A549 (cell line): ENCODE data around the gene CRISPLD2. TPM values are rescaled to one million over a fixed set of nuclear protein-coding genes. Genes with fewer than 3 reads are reported as not detected.
A peak's percentile ranks its signal among the peaks of the same experiment; 100 is the strongest.

Experiments used
- ATAC-seq, 2 experiments: fragments of 200-7000 bp in 1 of 2; fragments of >200 bp in 1 of 2; cut with Nextera tagmentation in 1 of 2; cut with Tn5 transposase in 1 of 2; 3 replicates each; pipeline versions ENCODE4 v1.8.0 to v1.9.1; 2018 to 2020; ENCODE audit warnings: mild to moderate bottlenecking in 1 of 2, moderate library complexity in 1 of 2
- CTCF ChIA-PET: fragments of 300-600 bp; sonication (Branson Sonifier 250); formaldehyde crosslinking; extraction: SDS; loops from one replicate; lab custom pipeline; 2021; ENCODE audit warnings: antibody characterized with exemption, inconsistent platforms; lab: Yijun Ruan, JAX
- POLR2A ChIA-PET: fragments of 350-600 bp; formaldehyde crosslinking; extraction: SDS; loops from one replicate; lab custom pipeline; 2021; ENCODE audit warnings: antibody characterized with exemption, inconsistent platforms; lab: Yijun Ruan, JAX
- DNase-seq, 2 experiments: peaks; one replicate each; pipeline versions ENCODE4 v3.0.0 to v3.0.0-alpha.2; 2011 to 2016; ENCODE audit warnings: low read depth in 1 of 2, low spot score in 1 of 2
- FAIRE-seq: peaks from 2 replicates; lab custom pipeline; 2011; peaks lifted over from hg19 to GRCh38; lab: Jason Lieb, UNC
- H3K27ac ChIP-seq, 2 experiments: fragments of >200 bp; sonication (Bioruptor Twin); formaldehyde crosslinking; 3 replicates each; pipeline ENCODE4 v1.5.1; 2016 to 2017
- H3K4me1 ChIP-seq: fragments of >200 bp; sonication (Bioruptor Twin); formaldehyde crosslinking; 3 replicates; pipeline ENCODE4 v1.6.1; 2016
- H3K4me2 ChIP-seq: fragments of >200 bp; sonication (Bioruptor Twin); formaldehyde crosslinking; 3 replicates; pipeline ENCODE4 v1.6.1; 2016
- H3K4me3 ChIP-seq: fragments of >200 bp; sonication (Bioruptor Twin); formaldehyde crosslinking; 3 replicates; pipeline ENCODE4 v1.5.1; 2016
- H3K9me3 ChIP-seq: fragments of >200 bp; sonication (Bioruptor Twin); formaldehyde crosslinking; 3 replicates; pipeline ENCODE4 v1.6.1; 2016
- CBX2 ChIP-seq: fragments of 200-600 bp; sonication (generic); IDR thresholded peaks from 2 replicates; pipeline ENCODE4 v1.6.1; 2016; ENCODE audit warnings: low read depth, mild to moderate bottlenecking, borderline replicate concordance
- CHD2 ChIP-seq: fragments of 150-350 bp; IDR thresholded peaks from 2 replicates; pipeline ENCODE4 v1.6.1; 2014; ENCODE audit warnings: low read length; ENCODE audit not compliant: partially characterized antibody
- ESRRA ChIP-seq: fragments of 150-350 bp; IDR thresholded peaks from 2 replicates; pipeline ENCODE4 v1.6.1; 2014; ENCODE audit warnings: mild to moderate bottlenecking, low read length, borderline replicate concordance
- FOXS1 ChIP-seq: fragments of 250-450 bp; sonication (Bioruptor Pico); IDR thresholded peaks from 2 replicates; pipeline ENCODE4 v1.5.0; 2020; ENCODE audit warnings: mild to moderate bottlenecking, moderate library complexity
- JUN ChIP-seq, 2 experiments: fragments of >200 bp; sonication (Bioruptor Twin); formaldehyde crosslinking; IDR thresholded peaks; 2 replicates in 1 of 2; 3 replicates in 1 of 2; pipeline ENCODE4 v1.6.1; 2016 to 2017
- JUNB ChIP-seq: fragments of >200 bp; sonication (Bioruptor Twin); formaldehyde crosslinking; IDR thresholded peaks from 2 replicates; pipeline ENCODE4 v1.6.1; 2016
- KDM5A ChIP-seq: fragments of 200-600 bp; sonication (generic); IDR thresholded peaks from 2 replicates; pipeline ENCODE4 v1.6.1; 2016; ENCODE audit warnings: antibody characterized with exemption, mild to moderate bottlenecking
- MAFK ChIP-seq: fragments of 450-650 bp; IDR thresholded peaks from 2 replicates; pipeline ENCODE4 v1.6.1; 2014; ENCODE audit not compliant: partially characterized antibody
- MYC ChIP-seq: IDR thresholded peaks from 2 replicates; pipeline ENCODE4 v1.6.1; 2012; ENCODE audit warnings: mild to moderate bottlenecking, inconsistent platforms, low read length, improper control_type of control experiment, borderline replicate concordance
- NFE2L2 ChIP-seq: fragments of 150-350 bp; conservative IDR thresholded peaks from 2 replicates; pipeline ENCODE4 v1.6.1; 2014; ENCODE audit warnings: low read length
- NPAS2 ChIP-seq: fragments of 250-450 bp; sonication (Bioruptor Pico); IDR thresholded peaks from 2 replicates; pipeline ENCODE4 v1.8.0; 2022; ENCODE audit warnings: mild to moderate bottlenecking, moderate library complexity, borderline replicate concordance
- PHF8 ChIP-seq: fragments of 200-600 bp; sonication (generic); IDR thresholded peaks from 2 replicates; pipeline ENCODE4 v1.6.1; 2016; ENCODE audit warnings: low read depth, mild to moderate bottlenecking, antibody characterized with exemption, moderate library complexity, borderline replicate concordance
- POLR2A ChIP-seq: IDR thresholded peaks from 2 replicates; pipeline ENCODE4 v1.6.1; 2012; ENCODE audit warnings: mild to moderate bottlenecking, low read length
- POLR2AphosphoS2 ChIP-seq: conservative IDR thresholded peaks from 2 replicates; pipeline ENCODE4 v1.6.1; 2012; ENCODE audit warnings: low read length, improper control_type of control experiment, inconsistent platforms
- RAD21 ChIP-seq, 2 experiments: fragments of >200 bp in 1 of 2; sonication (Bioruptor Twin) in 1 of 2; formaldehyde crosslinking in 1 of 2; IDR thresholded peaks in 1 of 2; conservative IDR thresholded peaks in 1 of 2; 2 replicates in 1 of 2; 3 replicates in 1 of 2; pipeline ENCODE4 v1.6.1; 2012 to 2018; ENCODE audit warnings: inconsistent platforms in 1 of 2
- RCOR1 ChIP-seq: fragments of 150-350 bp; IDR thresholded peaks from 2 replicates; pipeline ENCODE4 v1.6.1; 2014; ENCODE audit warnings: antibody characterized with exemption, low read length, low read depth
- RFX5 ChIP-seq: fragments of 450-650 bp; IDR thresholded peaks from 2 replicates; pipeline ENCODE4 v1.7.1; 2014; ENCODE audit warnings: antibody characterized with exemption, mild to moderate bottlenecking, moderate library complexity
- TFCP2L1 ChIP-seq: fragments of 250-450 bp; sonication (Bioruptor Pico); IDR thresholded peaks from 2 replicates; pipeline ENCODE4 v1.5.0; 2021; ENCODE audit warnings: mild to moderate bottlenecking
- TP53 ChIP-seq: fragments of 250-450 bp; sonication (Bioruptor Pico); IDR thresholded peaks from 2 replicates; pipeline ENCODE4 v1.5.0; 2021; ENCODE audit warnings: mild to moderate bottlenecking, moderate library complexity
- ZSCAN20 ChIP-seq: fragments of 250-450 bp; sonication (Bioruptor Pico); IDR thresholded peaks from 2 replicates; pipeline ENCODE4 v1.8.0; 2022; ENCODE audit warnings: mild to moderate bottlenecking, moderate library complexity
- WGBS: methylation state at CpG from one replicate; pipeline ENCODE4 v1.1.6; 2017; ENCODE audit errors: missing lambda C conversion rate; 5-methylcytosine and 5-hydroxymethylcytosine counted together
- polyA plus RNA-seq, 4 experiments: library from polyadenylated mRNA; depleted of rRNA in 3 of 4; stranded (reverse); fragments of >200 nt; fragmentation: RNase III in 1 of 4; extraction: RNeasy Plus Mini Kit Qiagen cat#74134 plus additional on column Dnase treatment in 1 of 4; gene quantifications; 2 replicates in 3 of 4; 3 replicates in 1 of 4; pipeline ENCODE4 v1.2.3, GENCODE V29; 2011 to 2017
- TF ChIP-seq, protein P1 (sequence below): fragments of >200 bp; sonication (Bioruptor Twin); formaldehyde crosslinking; IDR thresholded peaks from 3 replicates; pipeline ENCODE4 v1.5.1; 2016
- TF ChIP-seq, protein P2 (sequence below): fragments of 450-650 bp; IDR thresholded peaks from 2 replicates; pipeline ENCODE4 v1.6.1; 2014; ENCODE audit warnings: antibody characterized with exemption
- TF ChIP-seq, protein P3 (sequence below): IDR thresholded peaks from 2 replicates; pipeline ENCODE4 v1.6.1; 2012; ENCODE audit warnings: low read depth, borderline replicate concordance
- TF ChIP-seq, protein P4 (sequence below): fragments of >200 bp; sonication (Bioruptor Twin); formaldehyde crosslinking; IDR thresholded peaks from 3 replicates; pipeline ENCODE4 v1.6.1; 2016

CRISPLD2 gene
- polyA plus RNA-seq, 2 of the 4 experiments (the other 2 are of a cell fraction) = 0.85 to 1.6 TPM

DNA sequence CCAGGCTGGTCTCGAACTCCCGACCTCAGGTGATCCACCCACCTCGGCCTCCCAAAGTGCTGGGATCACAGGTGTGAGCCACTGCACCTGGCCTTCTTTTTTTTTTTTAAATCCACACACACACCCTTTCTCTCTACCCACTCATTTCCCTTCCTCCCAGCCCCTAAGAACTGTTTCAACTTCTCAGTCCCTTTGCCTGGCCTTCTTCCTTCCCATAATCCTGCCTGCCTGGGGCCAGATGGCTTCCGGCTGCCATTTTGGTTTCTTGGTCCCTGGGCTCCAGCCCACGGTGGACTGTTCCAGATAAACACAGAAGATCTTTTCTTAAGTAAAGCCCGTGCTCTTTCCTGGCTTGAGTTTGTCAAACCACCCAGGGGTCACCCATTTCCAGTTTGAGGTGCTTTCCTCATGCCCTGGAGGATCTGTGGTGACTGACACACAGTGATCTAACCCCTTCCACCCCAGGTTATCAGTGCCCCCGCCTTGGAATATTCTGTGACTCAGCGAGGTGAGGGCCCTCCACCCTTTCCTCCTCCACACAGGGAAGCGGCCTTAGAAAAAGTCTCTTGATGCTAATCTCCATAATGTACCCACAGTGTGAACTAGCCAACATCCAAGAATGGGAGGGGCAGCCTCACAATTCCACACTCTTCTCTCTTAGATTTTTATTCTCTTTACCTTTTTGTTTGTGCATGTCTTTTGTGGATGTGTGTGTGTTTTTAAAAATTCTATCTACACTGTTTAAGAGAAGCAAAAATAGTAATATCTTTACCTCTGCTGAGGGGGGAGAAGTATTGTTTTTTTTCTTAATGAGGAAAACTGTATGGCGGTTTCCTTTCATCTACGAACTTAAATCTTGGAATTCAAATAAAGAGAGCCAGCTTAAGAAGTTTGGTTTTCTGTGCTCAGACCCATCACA is 60.0 kb downstream of the CRISPLD2 start:
- peak; percentile 42 to 54 for DNase-seq

DNA sequence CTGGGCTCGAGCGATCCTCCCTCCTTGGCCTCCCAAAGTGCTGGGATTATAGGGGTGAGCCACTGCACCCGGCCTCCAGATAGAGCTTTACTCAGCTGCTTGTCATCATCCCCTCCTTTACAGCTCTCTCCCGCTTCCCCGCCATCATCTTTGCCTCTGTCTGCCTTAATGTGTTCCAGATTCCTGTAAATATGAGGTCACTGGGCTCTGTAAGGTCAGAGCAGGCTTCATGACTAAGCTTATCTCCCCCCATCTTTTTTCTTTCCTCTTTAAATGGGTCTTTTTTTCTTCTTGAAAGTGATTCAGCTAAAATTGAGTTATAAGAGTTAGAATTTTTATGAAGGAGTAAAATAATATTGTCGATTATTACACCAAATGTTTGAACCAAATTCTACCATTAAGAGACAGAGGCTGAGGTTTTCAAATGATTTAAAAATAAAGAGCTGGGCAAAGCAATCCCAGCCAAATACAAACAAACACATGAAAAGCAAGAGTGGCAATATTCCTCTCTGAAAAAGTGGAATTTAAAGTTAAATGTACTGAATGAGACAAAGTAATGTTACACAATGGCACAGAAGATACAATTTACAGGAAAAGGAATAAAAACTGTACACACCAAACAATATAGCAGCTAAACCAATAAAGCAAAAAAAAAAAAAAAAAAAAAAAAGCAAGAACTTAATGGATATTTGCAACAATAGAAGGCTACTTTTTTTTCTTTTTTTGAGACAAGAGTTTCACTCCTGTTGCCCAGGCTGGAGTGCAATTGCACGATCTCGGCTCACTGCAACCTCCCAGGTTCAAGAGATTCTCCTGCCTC is 62.1 kb downstream of the CRISPLD2 start:
- FAIRE-seq (no peak), DNase-seq (peak; percentile 61 to 67), ATAC-seq (peak; percentile 86 to 87)
- Histone ChIP-seq H3K4me1 (peaks cover 18% of the 10 kb centered on the region), H3K4me3 (no peak overlapping the region), H3K9me3 (no peaks in the 10 kb centered on the region), H3K4me2 (0 out of 3 replicates have a peak overlapping the region, but pooled peaks have one; percentile 16), H3K27ac (peak overlapping the region; percentile 61 to 73; a peak in 5 of 6 replicates)
- POLR2A ChIA-PET = no interaction called here
- no peak for TF ChIP-seq PHF8
- TF ChIP-seq MAFK = peak; percentile 67
- TF ChIP-seq CHD2 = no peak
- TF ChIP-seq NFE2L2 = 0 out of 2 replicates have a peak, but pooled peaks have one; percentile 16
- TF ChIP-seq, protein P1, sequence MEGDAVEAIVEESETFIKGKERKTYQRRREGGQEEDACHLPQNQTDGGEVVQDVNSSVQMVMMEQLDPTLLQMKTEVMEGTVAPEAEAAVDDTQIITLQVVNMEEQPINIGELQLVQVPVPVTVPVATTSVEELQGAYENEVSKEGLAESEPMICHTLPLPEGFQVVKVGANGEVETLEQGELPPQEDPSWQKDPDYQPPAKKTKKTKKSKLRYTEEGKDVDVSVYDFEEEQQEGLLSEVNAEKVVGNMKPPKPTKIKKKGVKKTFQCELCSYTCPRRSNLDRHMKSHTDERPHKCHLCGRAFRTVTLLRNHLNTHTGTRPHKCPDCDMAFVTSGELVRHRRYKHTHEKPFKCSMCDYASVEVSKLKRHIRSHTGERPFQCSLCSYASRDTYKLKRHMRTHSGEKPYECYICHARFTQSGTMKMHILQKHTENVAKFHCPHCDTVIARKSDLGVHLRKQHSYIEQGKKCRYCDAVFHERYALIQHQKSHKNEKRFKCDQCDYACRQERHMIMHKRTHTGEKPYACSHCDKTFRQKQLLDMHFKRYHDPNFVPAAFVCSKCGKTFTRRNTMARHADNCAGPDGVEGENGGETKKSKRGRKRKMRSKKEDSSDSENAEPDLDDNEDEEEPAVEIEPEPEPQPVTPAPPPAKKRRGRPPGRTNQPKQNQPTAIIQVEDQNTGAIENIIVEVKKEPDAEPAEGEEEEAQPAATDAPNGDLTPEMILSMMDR = no peak
- no peak for TF ChIP-seq JUN (IDR thresholded peaks at IDR 0.05)
- no peak for TF ChIP-seq JUNB
- CTCF ChIA-PET = interaction anchor here (0.7 to 5.8 kb wide), 12 partner anchors 9 to 127 kb away, joined by 3 to 27 read pairs (median 3); no protein-coding TSS in a partner anchor
- 56% methylated on average over 8 of the region's 8 CpGs for WGBS

More for the DNA sequence above, 60.0 kb downstream of the CRISPLD2 start:
- FAIRE-seq = no peak
- 60% methylated on average over 11 of the region's 11 CpGs for WGBS
- ATAC-seq = peak in 1 of 2 experiments; percentile 52; a peak in 3 of 6 replicates
- peak overlapping the region in 1 of 2 experiments; percentile 33; a peak in 3 of 6 replicates for H3K27ac ChIP-seq
- no peaks in the 10 kb centered on the region for H3K9me3 ChIP-seq
- H3K4me2 ChIP-seq = peak overlapping the region; percentile 1; the same call in 1 of the 3 replicates
- POLR2A ChIA-PET = no interaction called here
- H3K4me3 ChIP-seq = no peak overlapping the region
- TF ChIP-seq ESRRA (no peak), TFCP2L1 (no peak), TP53 (CRISPR knock-in tag) (no peak), CBX2 (no peak), RCOR1 (no peak), FOXS1 (CRISPR knock-in tag) (no peak), MYC (no peak), POLR2A (no peak)
- TF ChIP-seq, protein P2, sequence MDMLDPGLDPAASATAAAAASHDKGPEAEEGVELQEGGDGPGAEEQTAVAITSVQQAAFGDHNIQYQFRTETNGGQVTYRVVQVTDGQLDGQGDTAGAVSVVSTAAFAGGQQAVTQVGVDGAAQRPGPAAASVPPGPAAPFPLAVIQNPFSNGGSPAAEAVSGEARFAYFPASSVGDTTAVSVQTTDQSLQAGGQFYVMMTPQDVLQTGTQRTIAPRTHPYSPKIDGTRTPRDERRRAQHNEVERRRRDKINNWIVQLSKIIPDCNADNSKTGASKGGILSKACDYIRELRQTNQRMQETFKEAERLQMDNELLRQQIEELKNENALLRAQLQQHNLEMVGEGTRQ = no peak
- TF ChIP-seq, protein P3, sequence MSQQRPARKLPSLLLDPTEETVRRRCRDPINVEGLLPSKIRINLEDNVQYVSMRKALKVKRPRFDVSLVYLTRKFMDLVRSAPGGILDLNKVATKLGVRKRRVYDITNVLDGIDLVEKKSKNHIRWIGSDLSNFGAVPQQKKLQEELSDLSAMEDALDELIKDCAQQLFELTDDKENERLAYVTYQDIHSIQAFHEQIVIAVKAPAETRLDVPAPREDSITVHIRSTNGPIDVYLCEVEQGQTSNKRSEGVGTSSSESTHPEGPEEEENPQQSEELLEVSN = no peak
- H3K4me1 ChIP-seq = peaks cover 18% of the 10 kb centered on the region
- CTCF ChIA-PET = interaction anchor here (0.7 to 5.8 kb wide), 5 partner anchors 46 to 396 kb away, joined by 3 to 27 read pairs (median 5); no protein-coding TSS in a partner anchor

DNA sequence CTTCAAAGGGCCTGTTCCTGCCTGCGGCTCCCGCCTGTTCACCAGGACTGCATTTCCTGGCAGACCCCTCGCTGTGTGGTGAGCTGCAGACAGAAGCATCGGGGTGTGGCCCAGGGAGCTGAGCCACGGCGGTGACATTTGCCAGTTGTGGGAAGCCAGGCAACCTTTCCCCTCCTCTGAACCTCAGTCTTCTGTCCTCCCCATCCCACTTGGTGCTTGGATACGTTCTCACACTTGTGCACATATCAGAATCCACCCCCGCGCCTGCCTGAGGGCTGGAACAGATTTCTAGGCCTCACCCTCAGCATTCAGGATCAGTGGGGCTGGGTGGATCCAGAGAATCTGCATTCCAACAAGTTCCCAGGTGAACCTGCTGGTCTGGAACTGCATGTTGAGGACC is 63.5 kb downstream of the CRISPLD2 start:
- POLR2A ChIA-PET = no interaction called here
- H3K4me1 ChIP-seq = peaks cover 18% of the 10 kb centered on the region
- H3K4me3 ChIP-seq = no peak overlapping the region
- ATAC-seq = no peak
- no peak for DNase-seq
- no peak for TF ChIP-seq ZSCAN20 (CRISPR knock-in tag)
- TF ChIP-seq POLR2AphosphoS2 = no peak
- no peak for TF ChIP-seq PHF8
- TF ChIP-seq NPAS2 (CRISPR knock-in tag) = no peak
- TF ChIP-seq, protein P1 = no peak
- no peak for TF ChIP-seq RAD21 (conservative IDR thresholded peaks at IDR 0.05 in 1 of 2, IDR thresholded peaks at IDR 0.05 in 1 of 2)
- no peak for TF ChIP-seq KDM5A
- TF ChIP-seq, protein P4, sequence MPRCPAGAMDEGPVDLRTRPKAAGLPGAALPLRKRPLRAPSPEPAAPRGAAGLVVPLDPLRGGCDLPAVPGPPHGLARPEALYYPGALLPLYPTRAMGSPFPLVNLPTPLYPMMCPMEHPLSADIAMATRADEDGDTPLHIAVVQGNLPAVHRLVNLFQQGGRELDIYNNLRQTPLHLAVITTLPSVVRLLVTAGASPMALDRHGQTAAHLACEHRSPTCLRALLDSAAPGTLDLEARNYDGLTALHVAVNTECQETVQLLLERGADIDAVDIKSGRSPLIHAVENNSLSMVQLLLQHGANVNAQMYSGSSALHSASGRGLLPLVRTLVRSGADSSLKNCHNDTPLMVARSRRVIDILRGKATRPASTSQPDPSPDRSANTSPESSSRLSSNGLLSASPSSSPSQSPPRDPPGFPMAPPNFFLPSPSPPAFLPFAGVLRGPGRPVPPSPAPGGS = no peak
- TF ChIP-seq MAFK = no peak
- no peak for TF ChIP-seq RFX5
- peak overlapping the region in 1 of 2 experiments; percentile 6; a peak in 1 of 6 replicates for H3K27ac ChIP-seq
- 93% methylated on average over 9 of the region's 9 CpGs for WGBS
- CTCF ChIA-PET = interaction anchor here (0.8 to 5.8 kb wide), 2 partner anchors 37 to 42 kb away, joined by 3 to 27 read pairs; no protein-coding TSS in a partner anchor
- no peak overlapping the region for H3K4me2 ChIP-seq
- no peak for FAIRE-seq
- no peaks in the 10 kb centered on the region for H3K9me3 ChIP-seq
